ENCODE results near the gene RELL1. TPM values are rescaled to one million over a fixed set of nuclear protein-coding genes. Genes with fewer than 3 reads are reported as not detected.

Gene RELL1
- total and polyA plus RNA-seq, 2 donors, result 1.6 to 17.2 TPM

GRCh38 chr4:37568489-37568888 is 117.7 kb downstream of the RELL1 start:
- Histone ChIP-seq H3K4me3 (ENCODE audit: low read length in 2 of 2) (no peak overlapping the region), H3K4me1 (ENCODE audit: control insufficient read depth in 2 of 2, insufficient read depth in 2 of 2, low read length in 2 of 2) (no peaks in the 10 kb centered on the region), H3K36me3 (ENCODE audit: control insufficient read depth in 2 of 2, insufficient read depth in 2 of 2, low read length in 1 of 2) (no peaks in the 10 kb centered on the region), H3K9me3 (ENCODE audit: control insufficient read depth in 2 of 2, insufficient read depth in 1 of 2, low read length in 1 of 2) (no peaks in the 10 kb centered on the region), H3K27me3 (ENCODE audit: control insufficient read depth in 2 of 2, insufficient read depth in 1 of 2, low read length in 1 of 2) (no peaks in the 10 kb centered on the region), H3K27ac (ENCODE audit: low read depth in 1 of 2, low read length in 1 of 2) (no peak overlapping the region)
- 55% methylated on average over 7 of the region's 7 CpGs for WGBS
- DNase-seq (ENCODE audit: low read depth in 6 of 9, low spot score in 9 of 9), result no peak

GRCh38 chr4:37567836-37568235 is 118.3 kb downstream of the RELL1 start:
- H3K36me3 ChIP-seq (ENCODE audit: control insufficient read depth in 2 of 2, insufficient read depth in 2 of 2, low read length in 1 of 2), result no peaks in the 10 kb centered on the region
- no peak for DNase-seq (ENCODE audit: low read depth in 6 of 9, low spot score in 9 of 9)
- WGBS, result 96% methylated on average over 2 of the region's 2 CpGs
- no peak overlapping the region for H3K27ac ChIP-seq (ENCODE audit: low read depth in 1 of 2, low read length in 1 of 2)
- H3K27me3 ChIP-seq (ENCODE audit: control insufficient read depth in 2 of 2, insufficient read depth in 1 of 2, low read length in 1 of 2), result no peaks in the 10 kb centered on the region
- no peaks in the 10 kb centered on the region for H3K4me1 ChIP-seq (ENCODE audit: control insufficient read depth in 2 of 2, insufficient read depth in 2 of 2, low read length in 2 of 2)
- H3K9me3 ChIP-seq (ENCODE audit: control insufficient read depth in 2 of 2, insufficient read depth in 1 of 2, low read length in 1 of 2), result no peaks in the 10 kb centered on the region
- no peak overlapping the region for H3K4me3 ChIP-seq (ENCODE audit: low read length in 2 of 2)

GRCh38 chr4:37562592-37562991 is 123.6 kb downstream of the RELL1 start:
- H3K36me3 ChIP-seq (ENCODE audit: control insufficient read depth in 2 of 2, insufficient read depth in 2 of 2, low read length in 1 of 2), result no peaks in the 10 kb centered on the region
- no peak overlapping the region for H3K4me3 ChIP-seq (ENCODE audit: low read length in 2 of 2)
- no peaks in the 10 kb centered on the region for H3K9me3 ChIP-seq (ENCODE audit: control insufficient read depth in 2 of 2, insufficient read depth in 1 of 2, low read length in 1 of 2)
- no peak overlapping the region for H3K27ac ChIP-seq (ENCODE audit: low read depth in 1 of 2, low read length in 1 of 2)
- 82% methylated on average over 4 of the region's 4 CpGs for WGBS
- no peak for DNase-seq (ENCODE audit: low read depth in 6 of 9, low spot score in 9 of 9)
- no peaks in the 10 kb centered on the region for H3K27me3 ChIP-seq (ENCODE audit: control insufficient read depth in 2 of 2, insufficient read depth in 1 of 2, low read length in 1 of 2)
- no peaks in the 10 kb centered on the region for H3K4me1 ChIP-seq (ENCODE audit: control insufficient read depth in 2 of 2, insufficient read depth in 2 of 2, low read length in 2 of 2)

GRCh38 chr4:37561803-37562207 is 124.4 kb downstream of the RELL1 start:
- DNase-seq (ENCODE audit: low read depth in 6 of 9, low spot score in 9 of 9), result no peak
- no peaks in the 10 kb centered on the region for H3K36me3 ChIP-seq (ENCODE audit: control insufficient read depth in 2 of 2, insufficient read depth in 2 of 2, low read length in 1 of 2)
- H3K4me3 ChIP-seq (ENCODE audit: low read length in 2 of 2), result no peak overlapping the region
- H3K27me3 ChIP-seq (ENCODE audit: control insufficient read depth in 2 of 2, insufficient read depth in 1 of 2, low read length in 1 of 2), result no peaks in the 10 kb centered on the region
- no peaks in the 10 kb centered on the region for H3K9me3 ChIP-seq (ENCODE audit: control insufficient read depth in 2 of 2, insufficient read depth in 1 of 2, low read length in 1 of 2)
- WGBS, result 67% methylated on average over 1 of the region's 1 CpG
- H3K4me1 ChIP-seq (ENCODE audit: control insufficient read depth in 2 of 2, insufficient read depth in 2 of 2, low read length in 2 of 2), result no peaks in the 10 kb centered on the region
- H3K27ac ChIP-seq (ENCODE audit: low read depth in 1 of 2, low read length in 1 of 2), result no peak overlapping the region

GRCh38 chr4:37561196-37561802 is 124.9 kb downstream of the RELL1 start:
- Histone ChIP-seq H3K9me3 (ENCODE audit: control insufficient read depth in 2 of 2, insufficient read depth in 1 of 2, low read length in 1 of 2) (no peaks in the 10 kb centered on the region), H3K36me3 (ENCODE audit: control insufficient read depth in 2 of 2, insufficient read depth in 2 of 2, low read length in 1 of 2) (no peaks in the 10 kb centered on the region), H3K4me3 (ENCODE audit: low read length in 2 of 2) (no peak overlapping the region), H3K27me3 (ENCODE audit: control insufficient read depth in 2 of 2, insufficient read depth in 1 of 2, low read length in 1 of 2) (no peaks in the 10 kb centered on the region), H3K27ac (ENCODE audit: low read depth in 1 of 2, low read length in 1 of 2) (no peak overlapping the region), H3K4me1 (ENCODE audit: control insufficient read depth in 2 of 2, insufficient read depth in 2 of 2, low read length in 2 of 2) (no peaks in the 10 kb centered on the region)
- no peak for DNase-seq (ENCODE audit: low read depth in 6 of 9, low spot score in 9 of 9)
- 78% methylated on average over 3 of the region's 3 CpGs for WGBS

Other genes with a start within 250 kb of the RELL1 start
- gene PGM2, start 140.3 kb upstream of the RELL1 start, total RNA-seq, result 46.2 TPM
- 20.5 TPM for gene PGM2, start 140.3 kb upstream of the RELL1 start, polyA plus RNA-seq
- gene TBC1D1, start 204.7 kb upstream of the RELL1 start, total RNA-seq, result 65.7 TPM
- 49.9 TPM for gene TBC1D1, start 204.7 kb upstream of the RELL1 start, polyA plus RNA-seq